Transverse colon (tissue), 4 donors: ENCODE data around the gene FBRS. TPM values are rescaled to one million over a fixed set of nuclear protein-coding genes. Genes with fewer than 3 reads are reported as not detected.

ENCODE experiments used
- DNase-seq: peaks from one replicate; pipeline ENCODE4 v3.0.0-alpha.2; 2019
- H3K27ac ChIP-seq, 4 donors: fragments of 200-600 bp; sonication (generic); 2 replicates each; pipeline ENCODE4 v1.5.1; 2016 to 2018; ENCODE audit warnings: inconsistent platforms in 4 of 4
- H3K27me3 ChIP-seq: fragments of 200-600 bp; sonication (generic); 2 replicates; pipeline ENCODE4 v1.5.1; 2017; ENCODE audit warnings: inconsistent platforms
- H3K36me3 ChIP-seq, 4 donors: fragments of 200-600 bp; sonication (generic); 2 replicates each; pipeline ENCODE4 v1.5.1; 2017 to 2019; ENCODE audit warnings: inconsistent platforms in 4 of 4
- H3K4me1 ChIP-seq, 4 donors: fragments of 200-600 bp; sonication (generic); 2 replicates each; pipeline ENCODE4 v1.5.1; 2017 to 2020; ENCODE audit warnings: inconsistent platforms in 4 of 4
- H3K4me3 ChIP-seq, 4 donors: fragments of 200-600 bp; sonication (generic); 1 replicate in 1 of 4; 2 replicates in 3 of 4; pipeline versions ENCODE4 v1.5.1 to v1.6.1; 2017 to 2019; ENCODE audit warnings: inconsistent platforms in 4 of 4
- H3K9me3 ChIP-seq, 2 donors: fragments of 200-600 bp; sonication (generic); 2 replicates each; pipeline ENCODE4 v1.5.1; 2017 to 2019; ENCODE audit warnings: inconsistent platforms in 2 of 2
- CTCF ChIP-seq, 5 experiments: fragments of 200-600 bp in 3 of 5; fragments of 450-650 bp in 2 of 5; sonication (generic) in 3 of 5; IDR thresholded peaks; 1 replicate in 2 of 5; 2 replicates in 3 of 5; pipeline ENCODE4 v1.5.1; 2016 to 2017; ENCODE audit warnings: antibody characterized with exemption in 5 of 5, inconsistent platforms in 3 of 5, mild to moderate bottlenecking in 2 of 5, moderate library complexity in 1 of 5
- EP300 ChIP-seq: sonication (generic); formaldehyde crosslinking; IDR thresholded peaks from one replicate; pipeline ENCODE4 v1.6.1; 2017; ENCODE audit warnings: antibody characterized with exemption, low read depth
- POLR2A ChIP-seq: fragments of 450-650 bp; IDR thresholded peaks from one replicate; pipeline ENCODE4 v1.6.1; 2016; ENCODE audit warnings: antibody characterized with exemption, mild to moderate bottlenecking, moderate library complexity
- POLR2AphosphoS5 ChIP-seq, 3 donors: sonication (generic); formaldehyde crosslinking; IDR thresholded peaks; one replicate each; pipeline ENCODE4 v1.6.1; 2016; ENCODE audit warnings: antibody characterized with exemption in 3 of 3
- WGBS, 2 donors: methylation state at CpG; one replicate each; pipeline ENCODE4 v1.1.5; 2018; ENCODE audit warnings: low coverage in 1 of 2; 5-methylcytosine and 5-hydroxymethylcytosine counted together
- in situ Hi-C, 4 donors: fragments of 200-750 bp; cut with MboI; loops; one replicate each; pipeline versions ENCODE4 v1.15.0 to v1.15.1; 2017; ENCODE audit warnings: low sequenced_read_pairs in 3 of 4, low pct_ligation_motif_present in 1 of 4, low pct_unique_long_range_greater_than_20kb in 1 of 4
- intact Hi-C: fragments of 100-400 bp; cut with DNase I; formaldehyde crosslinking; loops from one replicate; pipeline ENCODE4 v1.15.1; 2023; ENCODE audit warnings: low total_unique reads
- total RNA-seq, 4 donors: library from RNA; depleted of rRNA; stranded (reverse); fragments of >200 nt; gene quantifications; one replicate each; pipeline ENCODE4 v1.1.0, GENCODE V29; 2016

FBRS gene
- total RNA-seq, 4 donors from 2014 or later, result 54.6 to 114 (median 73.1) TPM

DNA sequence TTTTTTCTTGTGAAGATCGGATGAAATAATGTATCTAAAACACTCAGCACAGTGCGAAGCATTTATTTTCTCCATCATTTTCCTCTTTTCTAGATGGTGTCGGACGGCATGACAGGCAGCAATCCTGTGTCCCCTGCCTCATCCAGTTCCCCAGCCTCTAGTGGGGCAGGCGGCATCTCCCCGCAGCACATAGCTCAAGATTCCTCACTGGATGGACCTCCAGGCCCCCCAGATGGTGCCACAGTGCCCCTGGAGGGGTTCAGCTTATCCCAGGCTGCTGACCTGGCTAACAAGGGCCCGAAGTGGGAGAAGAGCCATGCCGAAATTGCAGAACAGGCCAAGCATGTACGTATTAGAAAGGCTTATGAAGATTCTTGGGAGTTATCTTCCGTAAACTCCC lies 45.7 kb downstream of the FBRS start:
- Histone ChIP-seq H3K27ac (no peak overlapping the region), H3K4me3 (no peak overlapping the region), H3K9me3 (no peaks in the 10 kb centered on the region), H3K27me3 (no peaks in the 10 kb centered on the region), H3K36me3 (peaks cover 0 to 83% (median 37%) of the 10 kb centered on the region in 4 donors), H3K4me1 (peaks cover 6 to 15% (median 12%) of the 10 kb centered on the region in 4 donors)
- no peak for DNase-seq
- in situ Hi-C loops (no loop called here), intact Hi-C loops (loop anchor here (10.0 kb wide), 1 partner anchor 61 kb away; the partner anchor contains the start of genes CFAP119 and RNF40)
- TF ChIP-seq POLR2A (no peak), POLR2AphosphoS5 (IDR thresholded peaks at IDR 0.05) (no peak), CTCF (IDR thresholded peaks at IDR 0.05) (no peak), EP300 (no peak)
- 94 to 100% methylated on average over 4 to 10 of the region's 10 CpGs for WGBS, 2 donors

DNA sequence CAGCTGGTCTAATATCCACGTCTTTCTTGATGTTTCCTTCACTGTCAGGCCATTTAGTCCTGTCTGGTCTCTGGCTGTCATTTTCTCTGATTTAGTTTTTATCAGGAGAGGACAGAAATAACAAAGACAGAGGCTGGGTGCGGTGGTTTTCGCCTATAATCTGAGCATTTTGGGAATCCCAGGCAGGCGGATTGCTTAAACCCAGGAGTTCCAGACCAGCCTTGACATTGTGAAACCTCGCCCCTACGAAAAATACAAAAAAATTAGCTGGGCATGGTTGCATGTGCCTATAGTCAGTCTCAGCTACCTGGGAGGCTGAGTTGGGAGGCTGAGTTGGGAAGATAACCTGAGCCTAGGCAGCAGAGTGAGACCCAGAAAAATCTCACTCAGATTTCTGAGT lies 47.8 kb downstream of the FBRS start:
- intact Hi-C loops (loop anchor here (10.0 kb wide), 1 partner anchor 59 kb away; the partner anchor contains the start of genes CFAP119 and RNF40), in situ Hi-C loops (no loop called here)
- Histone ChIP-seq H3K9me3 (no peaks in the 10 kb centered on the region), H3K4me3 (no peak overlapping the region), H3K27me3 (no peaks in the 10 kb centered on the region), H3K36me3 (peaks cover 0 to 97% (median 51%) of the 10 kb centered on the region in 4 donors), H3K27ac (no peak overlapping the region), H3K4me1 (no peaks in the 10 kb centered on the region)
- TF ChIP-seq POLR2A (no peak), EP300 (no peak), CTCF (IDR thresholded peaks at IDR 0.05) (no peak), POLR2AphosphoS5 (IDR thresholded peaks at IDR 0.05) (no peak)
- WGBS, 2 donors, result 94 to 100% methylated on average over 5 to 6 of the region's 6 CpGs
- DNase-seq, result no peak

DNA sequence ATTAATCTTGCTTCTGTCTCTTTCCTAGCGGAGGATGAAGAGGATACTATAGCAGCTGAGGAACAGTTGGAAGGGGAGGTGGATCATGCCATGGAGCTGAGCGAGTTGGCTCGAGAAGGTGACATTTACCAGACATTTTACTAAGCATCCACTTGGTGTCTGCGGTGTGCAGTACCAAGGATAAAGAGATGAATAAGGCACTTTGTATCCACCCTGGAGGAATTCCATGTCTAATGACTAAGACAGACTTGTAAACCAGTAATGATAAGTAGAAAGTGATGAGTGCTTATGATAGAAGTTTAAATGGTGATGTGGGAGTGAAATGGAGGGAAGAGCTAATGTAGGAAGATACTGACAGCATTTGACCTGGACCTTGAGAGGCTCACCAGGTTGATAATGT lies 52.7 kb downstream of the FBRS start:
- Histone ChIP-seq H3K4me1 (peaks cover 0 to 4% (median 0%) of the 10 kb centered on the region in 4 donors), H3K36me3 (peaks cover 0 to 97% (median 55%) of the 10 kb centered on the region in 4 donors), H3K9me3 (no peaks in the 10 kb centered on the region), H3K4me3 (no peak overlapping the region), H3K27me3 (no peaks in the 10 kb centered on the region), H3K27ac (no peak overlapping the region)
- 96 to 100% methylated on average over 3 to 4 of the region's 4 CpGs for WGBS, 2 donors
- DNase-seq, result no peak
- in situ Hi-C loops (no loop called here), intact Hi-C loops (no loop called here)
- TF ChIP-seq EP300 (no peak), CTCF (IDR thresholded peaks at IDR 0.05) (no peak), POLR2A (no peak), POLR2AphosphoS5 (IDR thresholded peaks at IDR 0.05) (no peak)

GRCh38 chr16:30711712-30712111 lies 53.5 kb downstream of the FBRS start:
- WGBS, 2 donors, result 91 to 100% methylated on average over 1 of the region's 1 CpG
- intact Hi-C loops (no loop called here), in situ Hi-C loops (no loop called here)
- TF ChIP-seq EP300 (no peak), POLR2AphosphoS5 (IDR thresholded peaks at IDR 0.05) (no peak), POLR2A (no peak), CTCF (IDR thresholded peaks at IDR 0.05) (no peak)
- Histone ChIP-seq H3K36me3 (peaks cover 0 to 97% (median 53%) of the 10 kb centered on the region in 4 donors), H3K4me3 (no peak overlapping the region), H3K9me3 (no peaks in the 10 kb centered on the region), H3K27ac (no peak overlapping the region), H3K4me1 (peaks cover 0 to 4% (median 0%) of the 10 kb centered on the region in 4 donors), H3K27me3 (no peaks in the 10 kb centered on the region)
- no peak for DNase-seq
